CD4-positive, alpha-beta T cell treated with Interferon gamma for 1 hour (primary cell): ENCODE data around the gene JDP2.

ENCODE experiments used
- DNase-seq: peaks from one replicate; pipeline ENCODE4 v3.0.0-alpha.2; 2020

JDP2 gene

GRCh38 chr14:75520852-75521251, 93.0 kb downstream of the JDP2 start:
- DNase-seq: no peak

GRCh38 chr14:75521415-75522199, 93.8 kb downstream of the JDP2 start:
- DNase-seq: no peak

DNA sequence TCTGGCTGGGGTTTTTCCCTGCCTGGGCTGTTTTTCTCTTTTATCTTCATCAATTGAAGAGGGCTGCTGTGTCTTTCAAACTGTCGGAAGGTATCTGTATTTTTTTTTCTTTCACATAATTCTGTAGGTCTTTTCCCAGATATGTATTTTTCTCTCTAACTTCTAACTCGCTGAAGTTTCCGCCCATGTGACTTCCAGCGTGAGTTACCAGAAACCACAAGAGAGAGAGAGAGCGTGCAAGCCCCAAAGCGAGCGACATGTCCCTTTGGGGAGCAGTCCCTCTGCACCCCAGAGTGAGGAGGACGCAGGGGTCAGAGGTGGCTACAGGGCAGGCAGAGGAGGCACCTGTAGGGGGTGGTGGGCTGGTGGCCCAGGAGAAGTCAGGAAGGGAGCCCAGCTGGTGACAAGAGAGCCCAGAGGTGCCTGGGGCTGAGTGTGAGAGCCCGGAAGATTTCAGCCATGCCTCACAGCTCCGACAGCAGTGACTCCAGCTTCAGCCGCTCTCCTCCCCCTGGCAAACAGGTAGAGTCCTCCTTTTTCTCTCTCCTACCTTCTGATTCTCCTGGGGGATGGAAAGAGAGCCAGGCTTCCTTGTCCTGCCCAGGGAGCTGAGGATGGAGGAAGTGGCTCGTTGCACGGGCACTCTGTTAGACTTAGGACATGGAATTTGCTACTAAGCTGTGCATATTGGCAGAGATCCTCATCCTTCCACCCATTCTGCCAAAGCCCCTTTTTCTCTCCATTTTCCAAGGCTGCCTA, 94.6 kb downstream of the JDP2 start, which contains the start of gene BATF:
Gene BATF, plus strand, starts transcription at position 246 of the 759 bp plus-strand sequence. Its CDS starts 214 bp downstream, at position 460.
- peak; percentile 79 for DNase-seq

DNA sequence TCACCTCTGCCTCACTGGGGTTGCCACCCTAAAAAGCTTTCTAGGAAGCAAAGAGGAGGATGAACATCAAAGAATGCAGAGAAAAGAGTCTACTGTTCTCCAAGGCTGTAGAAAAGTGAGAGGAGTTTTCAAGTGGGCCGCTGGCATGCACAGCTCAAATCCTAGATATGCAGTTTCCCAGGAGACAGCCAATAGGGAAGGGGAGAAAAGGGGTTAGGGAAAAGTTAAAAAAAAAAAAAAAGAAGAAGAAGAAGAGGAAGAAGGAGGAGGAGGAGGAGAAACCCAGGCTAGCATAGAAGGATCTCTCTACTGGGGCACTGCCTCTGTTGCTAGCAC, 95.1 kb downstream of the JDP2 start:
- DNase-seq: no peak
